Natural killer cell treated with Interleukin-12 subunit alpha and Interleukin-12 subunit beta and Interleukin-15 and Interleukin-18, amount 100 ng/mL, for 72 hours (primary cell): Measurements from ENCODE around the gene PSORS1C2. TPM values are rescaled to one million over a fixed set of nuclear protein-coding genes. Genes with fewer than 3 reads are reported as not detected.

ENCODE experiments used
- total RNA-seq, 2 donors: library from RNA; stranded (reverse); gene quantifications; one replicate each; pipeline ENCODE4 v1.2.3, GENCODE V29; 2022

PSORS1C2 gene
- total RNA-seq, 2 donors from 2014 or later = not detected

Other genes with a start within 250 kb of the PSORS1C2 start
- gene GTF2H4, start 230.9 kb downstream of the PSORS1C2 start, total RNA-seq = 10 to 100 TPM; 29.4 to 49.5 TPM
- gene VARS2, start 224.8 kb downstream of the PSORS1C2 start, total RNA-seq = 10 to 100 TPM; 47.2 to 90.5 TPM
- gene SFTA2, start 206.9 kb downstream of the PSORS1C2 start, total RNA-seq = not detected
- not detected for gene MUCL3, start 198.1 kb downstream of the PSORS1C2 start, total RNA-seq
- gene MUC21, start 155.3 kb downstream of the PSORS1C2 start, total RNA-seq = not detected
- gene MUC22, start 128.6 kb downstream of the PSORS1C2 start, total RNA-seq = not detected
- gene C6orf15, start 26.5 kb downstream of the PSORS1C2 start, total RNA-seq = not detected
- gene PSORS1C1, start 24.3 kb downstream of the PSORS1C2 start, total RNA-seq = not detected
- not detected for gene CDSN, start 18.6 kb downstream of the PSORS1C2 start, total RNA-seq
- 10 to 100 TPM; 29.2 to 54.1 TPM for gene CCHCR1, start 18.7 kb upstream of the PSORS1C2 start, total RNA-seq
- gene TCF19, start 19.5 kb upstream of the PSORS1C2 start, total RNA-seq = 10 to 100 TPM; 59.0 to 96.5 TPM
- gene POU5F1, start 31.6 kb upstream of the PSORS1C2 start, total RNA-seq = under 1 TPM in 1 of 2 donors, not detected in 1; 0.21 TPM
- 1,000 to 10,000 TPM; 1,205 to 1,894 TPM for gene HLA-C, start 133.0 kb upstream of the PSORS1C2 start, total RNA-seq
- 1,000 to 10,000 TPM; 3,852 to 7,384 TPM for gene HLA-B, start 218.1 kb upstream of the PSORS1C2 start, total RNA-seq